Suprapubic skin (tissue), 4 donors: ENCODE measurements around the gene BIVM.

ENCODE experiments used
- EP300 ChIP-seq: sonication (generic); formaldehyde crosslinking; IDR thresholded peaks from one replicate; pipeline ENCODE4 v1.6.1; 2017; ENCODE audit warnings: antibody characterized with exemption
- POLR2A ChIP-seq, 2 donors: fragments of 450-650 bp; IDR thresholded peaks; one replicate each; pipeline ENCODE4 v1.6.1; 2017; ENCODE audit warnings: antibody characterized with exemption in 2 of 2, mild to moderate bottlenecking in 2 of 2, moderate library complexity in 2 of 2
- POLR2AphosphoS5 ChIP-seq, 3 donors: sonication (generic); formaldehyde crosslinking; IDR thresholded peaks; one replicate each; pipeline ENCODE4 v1.6.1; 2017; ENCODE audit warnings: antibody characterized with exemption in 3 of 3
- TF ChIP-seq, protein P1 (sequence below), 2 donors: fragments of 200-600 bp in 1 of 2; fragments of 450-650 bp in 1 of 2; sonication (generic) in 1 of 2; IDR thresholded peaks; one replicate each; pipeline ENCODE4 v1.5.1; 2016 to 2019; ENCODE audit warnings: antibody characterized with exemption in 2 of 2, mild to moderate bottlenecking in 1 of 2, moderate library complexity in 1 of 2

DNA sequence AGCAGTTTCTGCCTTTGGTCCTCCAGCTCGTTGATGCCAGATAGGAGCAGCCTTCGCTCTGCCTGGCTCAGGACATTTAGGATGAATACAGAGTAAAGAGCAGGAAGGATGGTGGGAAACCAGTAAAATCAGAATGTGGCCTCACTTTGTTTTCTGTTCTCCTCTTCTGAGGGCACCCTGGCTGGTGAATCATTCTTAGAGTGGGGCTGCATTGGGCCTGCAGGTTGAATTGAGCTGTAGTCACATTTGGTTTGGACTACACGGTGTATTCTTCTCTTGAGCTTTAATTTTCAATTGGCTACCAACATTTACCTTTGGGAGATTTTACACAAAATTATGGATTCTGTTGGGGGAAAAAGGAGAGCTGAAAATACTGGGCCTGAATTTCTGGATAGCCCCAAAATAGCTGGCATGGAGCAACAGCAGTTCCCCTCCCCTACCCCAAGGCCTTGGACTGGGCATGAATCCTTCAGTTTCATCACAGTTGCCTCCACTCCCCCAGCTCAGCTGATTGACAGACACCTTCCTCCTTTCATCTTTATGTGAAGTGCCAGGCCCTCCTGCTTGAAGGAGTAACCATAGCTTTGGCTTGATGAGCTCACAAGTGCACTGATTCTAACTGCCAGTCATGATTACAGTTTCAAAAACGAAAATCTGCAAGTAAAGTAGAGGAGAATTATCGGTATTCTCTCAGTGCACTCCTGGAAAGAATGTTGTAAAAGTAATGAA, 71.2 kb downstream of the BIVM start:
- no peak for TF ChIP-seq EP300
- no peak for TF ChIP-seq POLR2A (IDR thresholded peaks at IDR 0.05)
- TF ChIP-seq POLR2AphosphoS5 (IDR thresholded peaks at IDR 0.05) = no peak
- TF ChIP-seq, protein P1, sequence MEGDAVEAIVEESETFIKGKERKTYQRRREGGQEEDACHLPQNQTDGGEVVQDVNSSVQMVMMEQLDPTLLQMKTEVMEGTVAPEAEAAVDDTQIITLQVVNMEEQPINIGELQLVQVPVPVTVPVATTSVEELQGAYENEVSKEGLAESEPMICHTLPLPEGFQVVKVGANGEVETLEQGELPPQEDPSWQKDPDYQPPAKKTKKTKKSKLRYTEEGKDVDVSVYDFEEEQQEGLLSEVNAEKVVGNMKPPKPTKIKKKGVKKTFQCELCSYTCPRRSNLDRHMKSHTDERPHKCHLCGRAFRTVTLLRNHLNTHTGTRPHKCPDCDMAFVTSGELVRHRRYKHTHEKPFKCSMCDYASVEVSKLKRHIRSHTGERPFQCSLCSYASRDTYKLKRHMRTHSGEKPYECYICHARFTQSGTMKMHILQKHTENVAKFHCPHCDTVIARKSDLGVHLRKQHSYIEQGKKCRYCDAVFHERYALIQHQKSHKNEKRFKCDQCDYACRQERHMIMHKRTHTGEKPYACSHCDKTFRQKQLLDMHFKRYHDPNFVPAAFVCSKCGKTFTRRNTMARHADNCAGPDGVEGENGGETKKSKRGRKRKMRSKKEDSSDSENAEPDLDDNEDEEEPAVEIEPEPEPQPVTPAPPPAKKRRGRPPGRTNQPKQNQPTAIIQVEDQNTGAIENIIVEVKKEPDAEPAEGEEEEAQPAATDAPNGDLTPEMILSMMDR (IDR thresholded peaks at IDR 0.05) = no peak
